Esophagus squamous epithelium (tissue), 5 donors: ENCODE measurements around the gene MXRA8. TPM values are rescaled to one million over a fixed set of nuclear protein-coding genes. Genes with fewer than 3 reads are reported as not detected.

ENCODE experiments used
- DNase-seq: peaks from one replicate; lab custom pipeline; 2025; lab: John Stamatoyannopoulos, UW
- H3K27ac ChIP-seq, 4 donors: fragments of 200-600 bp; sonication (generic); one replicate each; pipeline ENCODE4 v1.5.1; 2016 to 2019; ENCODE audit warnings: mild to moderate bottlenecking in 1 of 4
- H3K27me3 ChIP-seq, 4 donors: fragments of 200-600 bp; sonication (generic); 1 replicate in 3 of 4; 2 replicates in 1 of 4; pipeline versions ENCODE4 v1.5.1 to v1.6.0; 2017 to 2021; ENCODE audit warnings: antibody characterized with exemption in 1 of 4
- H3K36me3 ChIP-seq, 3 donors: fragments of 200-600 bp; sonication (generic); one replicate each; pipeline ENCODE4 v1.5.1; 2016 to 2019
- H3K4me1 ChIP-seq, 3 donors: fragments of 200-600 bp; sonication (generic); one replicate each; pipeline ENCODE4 v1.5.1; 2017 to 2019
- H3K4me3 ChIP-seq, 4 donors: fragments of 200-600 bp; sonication (generic); 1 replicate in 3 of 4; 2 replicates in 1 of 4; pipeline ENCODE4 v1.5.1; 2016 to 2019; ENCODE audit warnings: mild to moderate bottlenecking in 2 of 4, moderate library complexity in 1 of 4
- H3K9me3 ChIP-seq, 3 donors: fragments of 200-600 bp; sonication (generic); one replicate each; pipeline ENCODE4 v1.5.1; 2016 to 2019
- CTCF ChIP-seq, 6 experiments: fragments of 450-650 bp in 4 of 6; fragments of 200-600 bp in 2 of 6; sonication (generic) in 2 of 6; IDR thresholded peaks; one replicate each; pipeline ENCODE4 v1.5.1; 2016 to 2019; ENCODE audit warnings: antibody characterized with exemption in 6 of 6, mild to moderate bottlenecking in 4 of 6, moderate library complexity in 4 of 6
- POLR2A ChIP-seq, 4 donors: fragments of 450-650 bp; IDR thresholded peaks; one replicate each; pipeline ENCODE4 v1.6.1; 2017; ENCODE audit warnings: antibody characterized with exemption in 4 of 4, mild to moderate bottlenecking in 4 of 4, moderate library complexity in 3 of 4
- WGBS, 2 donors: methylation state at CpG; one replicate each; pipeline ENCODE4 v1.1.5; 2018; 5-methylcytosine and 5-hydroxymethylcytosine counted together
- intact Hi-C: fragments of 100-400 bp; cut with DNase I; formaldehyde crosslinking; loops from one replicate; pipeline ENCODE4 v1.15.0; 2022
- total RNA-seq, 4 donors: library from RNA; depleted of rRNA; stranded (reverse); fragments of >200 nt; gene quantifications; one replicate each; pipeline ENCODE4 v1.1.0, GENCODE V29; 2016
- donor health status: DM: yes; HTN: yes; CAD: no.

MXRA8 gene
- total RNA-seq, 4 donors from 2014 or later: 0.45 to 33.8 (median 12.8) TPM

DNA sequence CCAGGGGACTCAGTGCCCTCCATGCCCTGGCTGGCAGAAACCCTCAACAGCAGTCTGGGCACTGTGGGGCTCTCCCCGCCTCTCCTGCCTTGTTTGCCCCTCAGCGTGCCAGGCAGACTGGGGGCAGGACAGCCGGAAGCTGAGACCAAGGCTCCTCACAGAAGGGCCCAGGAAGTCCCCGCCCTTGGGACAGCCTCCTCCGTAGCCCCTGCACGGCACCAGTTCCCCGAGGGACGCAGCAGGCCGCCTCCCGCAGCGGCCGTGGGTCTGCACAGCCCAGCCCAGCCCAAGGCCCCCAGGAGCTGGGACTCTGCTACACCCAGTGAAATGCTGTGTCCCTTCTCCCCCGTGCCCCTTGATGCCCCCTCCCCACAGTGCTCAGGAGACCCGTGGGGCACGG is 30.1 kb downstream of the MXRA8 start:
- Histone ChIP-seq H3K4me3 (no peak overlapping the region), H3K27ac (no peak overlapping the region), H3K36me3 (peaks cover 13 to 30% (median 16%) of the 10 kb centered on the region in 3 donors), H3K27me3 (peaks cover 0 to 9% (median 0%) of the 10 kb centered on the region in 4 donors), H3K9me3 (no peaks in the 10 kb centered on the region), H3K4me1 (peaks cover 35 to 68% (median 50%) of the 10 kb centered on the region in 3 donors)
- TF ChIP-seq POLR2A (IDR thresholded peaks at IDR 0.05): no peak
- TF ChIP-seq CTCF (IDR thresholded peaks at IDR 0.05): no peak
- intact Hi-C loops: no loop called here
- 100% methylated on average over 1 of the region's 15 CpGs; no CpG with 5 or more reads in 1 of the 2 donors for WGBS, 2 donors
- DNase-seq: no peak

GRCh38 chr1:1327291-1327690 is 31.1 kb downstream of the MXRA8 start:
- Histone ChIP-seq H3K4me3 (no peak overlapping the region), H3K9me3 (no peaks in the 10 kb centered on the region), H3K36me3 (peaks cover 13 to 36% (median 16%) of the 10 kb centered on the region in 3 donors), H3K4me1 (peaks cover 31 to 68% (median 48%) of the 10 kb centered on the region in 3 donors), H3K27me3 (peaks cover 0 to 9% (median 0%) of the 10 kb centered on the region in 4 donors), H3K27ac (no peak overlapping the region)
- 87 to 90% methylated on average over 2 to 22 of the region's 40 CpGs for WGBS, 2 donors
- intact Hi-C loops: no loop called here
- TF ChIP-seq POLR2A (IDR thresholded peaks at IDR 0.05) (no peak), CTCF (IDR thresholded peaks at IDR 0.05) (no peak)
- DNase-seq: no peak

DNA sequence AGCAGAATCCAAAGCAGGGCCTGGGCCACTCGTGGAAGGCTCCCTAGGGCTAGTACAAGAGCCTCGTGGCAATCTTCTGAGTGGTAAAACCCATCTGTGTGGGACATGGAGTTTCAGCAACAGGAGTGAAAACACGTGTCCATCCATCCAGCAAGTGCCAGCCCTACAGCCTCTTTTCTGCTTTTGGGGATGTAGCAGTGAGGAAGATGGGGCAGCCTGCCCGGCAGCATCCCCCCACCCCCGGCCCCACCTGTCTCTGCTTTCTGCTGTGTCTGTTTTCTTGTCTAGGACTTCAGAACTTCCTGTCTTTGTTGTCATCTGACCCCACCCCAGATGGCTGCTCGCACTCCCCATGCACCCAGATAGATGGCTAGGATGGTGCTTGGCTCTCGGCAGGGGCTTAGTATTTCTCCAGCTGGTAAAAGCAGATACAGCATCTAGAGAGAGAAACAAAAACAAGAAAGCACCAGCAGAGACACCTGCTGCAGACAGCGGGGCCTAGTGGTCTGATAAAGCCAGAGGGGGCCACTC is 32.2 kb downstream of the MXRA8 start:
- no peak for DNase-seq
- no peak for TF ChIP-seq CTCF (IDR thresholded peaks at IDR 0.05)
- TF ChIP-seq POLR2A (IDR thresholded peaks at IDR 0.05): no peak
- H3K27me3 ChIP-seq: peaks cover 0 to under 1% (median 0%) of the 10 kb centered on the region in 4 donors
- peaks cover 13 to 48% (median 19%) of the 10 kb centered on the region in 3 donors for H3K36me3 ChIP-seq
- peak overlapping the region; percentile 95 to 98 (median 96) for H3K27ac ChIP-seq
- 61 to 71% methylated on average over 4 to 6 of the region's 8 CpGs for WGBS, 2 donors
- no peaks in the 10 kb centered on the region for H3K9me3 ChIP-seq
- H3K4me3 ChIP-seq: peak overlapping the region in 3 of 4 donors; percentile 81 to 100 (median 87)
- intact Hi-C loops: no loop called here
- H3K4me1 ChIP-seq: peaks cover 23 to 68% (median 47%) of the 10 kb centered on the region in 3 donors

DNA sequence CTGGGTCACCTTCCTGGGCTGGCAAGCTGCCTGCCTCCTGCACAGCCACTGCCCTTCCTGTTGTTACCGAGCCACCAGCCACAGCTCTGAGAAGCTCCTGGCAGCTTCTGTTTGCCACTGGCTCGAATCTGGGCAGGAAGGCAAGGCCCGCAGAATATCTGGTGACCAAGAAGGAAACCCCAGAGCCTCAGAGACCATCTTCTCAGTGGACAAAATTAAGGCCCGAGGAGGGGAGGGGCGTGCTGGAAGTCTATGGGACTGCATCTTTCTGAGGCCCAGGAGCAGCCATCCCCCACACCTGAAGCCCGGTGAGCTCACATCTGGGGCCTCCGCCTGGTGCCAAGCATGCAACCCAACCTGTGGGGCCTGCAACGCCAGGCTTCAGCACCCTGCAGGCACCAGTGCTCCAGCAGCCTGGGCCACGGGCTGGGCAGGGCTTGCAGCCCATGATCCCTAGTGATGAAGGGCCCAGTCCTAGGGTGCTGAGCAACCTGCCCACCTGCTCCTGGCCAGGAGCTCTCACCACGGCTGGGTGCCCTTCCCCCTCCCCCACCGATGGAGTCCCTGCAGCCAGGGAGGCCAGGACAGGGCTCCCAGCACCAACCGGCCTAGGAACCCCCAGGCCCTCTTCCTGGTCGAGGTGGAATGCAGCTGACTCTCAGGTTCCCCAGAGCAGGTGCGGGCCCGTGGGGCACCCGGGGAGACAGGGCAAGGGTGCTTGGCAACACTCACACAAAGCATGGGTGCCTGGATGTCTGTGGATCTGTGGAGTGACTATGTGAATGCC is 32.9 kb downstream of the MXRA8 start:
- 18 to 27% methylated on average over 5 of the region's 16 CpGs for WGBS, 2 donors
- Histone ChIP-seq H3K27me3 (no peaks in the 10 kb centered on the region), H3K4me1 (peaks cover 16 to 68% (median 44%) of the 10 kb centered on the region in 3 donors), H3K4me3 (peak overlapping the region; percentile 81 to 100 (median 92)), H3K27ac (peak overlapping the region; percentile 95 to 98 (median 96)), H3K9me3 (no peaks in the 10 kb centered on the region), H3K36me3 (peaks cover 13 to 54% (median 19%) of the 10 kb centered on the region in 3 donors)
- TF ChIP-seq CTCF (IDR thresholded peaks at IDR 0.05) (no peak), POLR2A (IDR thresholded peaks at IDR 0.05) (no peak)
- no peak for DNase-seq
- intact Hi-C loops: no loop called here
